Nucleus accumbens (tissue), 56 donors: ENCODE results near the gene MYH15.

Experiments
- DNase-seq, 56 donors: peaks; one replicate each; lab custom pipeline; 2025; lab: John Stamatoyannopoulos, UW

Gene MYH15

DNA sequence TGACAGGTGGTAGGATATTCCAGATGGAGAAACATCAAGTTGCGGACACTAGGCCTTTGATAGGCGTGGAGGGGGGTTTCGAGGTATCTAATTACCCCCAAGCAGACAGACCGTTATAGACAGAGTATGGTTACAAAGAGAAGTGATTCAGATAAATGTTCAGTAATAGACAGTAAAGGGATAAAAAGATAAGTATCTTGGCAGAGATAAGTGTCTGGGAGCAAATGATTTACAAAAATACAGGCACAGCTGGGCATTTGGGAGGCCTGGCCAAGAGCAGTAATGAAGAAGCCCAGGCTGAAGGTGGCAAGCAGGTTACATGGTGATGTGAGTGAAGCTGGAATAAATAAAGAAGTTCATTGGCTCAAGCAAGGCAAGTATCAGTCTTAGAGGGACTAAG lies 659 bp upstream of the MYH15 start:
- DNase-seq = no peak

DNA sequence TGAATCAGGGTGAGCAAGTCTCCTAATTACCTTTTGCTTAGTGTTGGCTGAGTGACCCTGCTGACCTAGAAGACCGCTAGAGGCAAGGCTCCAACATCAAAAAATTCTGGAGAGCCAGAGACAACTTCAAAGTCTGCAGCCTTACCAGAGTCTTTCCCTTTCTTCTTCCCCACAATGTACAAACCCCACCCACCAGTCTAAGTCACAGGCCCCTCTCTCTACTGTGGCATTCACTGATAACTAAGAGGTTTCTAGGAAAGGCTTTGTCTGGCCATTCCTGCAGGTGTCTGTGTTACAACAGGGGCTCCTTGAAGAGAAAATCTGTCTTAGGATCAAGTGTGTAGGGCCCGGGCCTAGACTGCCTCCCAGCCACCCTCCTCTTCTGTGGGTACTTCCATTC lies 525 bp downstream of the MYH15 start:
- no peak for DNase-seq

DNA sequence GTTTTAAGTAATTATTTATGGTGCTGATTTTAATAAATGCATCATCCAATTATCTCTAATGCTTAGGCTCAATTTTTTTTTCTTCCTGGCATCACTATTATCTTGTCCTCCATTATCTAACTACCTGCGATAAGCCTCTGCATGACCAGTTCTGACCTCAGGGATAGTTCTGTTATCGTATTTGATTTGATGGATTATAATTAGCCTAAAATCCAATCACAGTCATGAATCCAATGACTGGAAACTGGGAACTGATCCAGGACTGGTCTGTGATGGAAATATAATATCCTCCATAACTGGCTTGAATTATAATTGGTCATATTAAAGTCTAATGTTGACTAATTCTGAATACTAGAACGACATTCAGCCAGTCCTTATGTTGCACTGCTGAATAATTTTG lies 1.1 kb downstream of the MYH15 start:
- no peak for DNase-seq

DNA sequence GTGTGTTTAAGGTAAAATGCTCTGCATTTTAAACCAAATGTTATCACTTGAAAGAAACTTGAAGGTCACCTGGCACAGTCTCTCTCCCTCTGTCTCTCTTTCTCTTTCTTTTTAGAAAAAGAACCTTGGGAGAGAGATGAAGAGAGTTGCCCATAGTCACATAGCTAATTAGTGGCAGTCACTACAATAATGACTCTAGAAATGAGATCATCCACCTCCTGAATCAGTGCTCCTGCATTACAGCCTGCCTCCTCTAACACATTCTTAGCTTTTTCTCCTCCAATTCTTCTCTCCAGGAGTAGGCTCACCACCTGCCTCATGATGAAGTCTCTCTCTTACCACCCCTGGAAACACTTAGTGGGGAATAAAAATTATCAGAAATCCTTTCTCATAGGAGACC lies 2.5 kb downstream of the MYH15 start:
- DNase-seq = no peak

DNA sequence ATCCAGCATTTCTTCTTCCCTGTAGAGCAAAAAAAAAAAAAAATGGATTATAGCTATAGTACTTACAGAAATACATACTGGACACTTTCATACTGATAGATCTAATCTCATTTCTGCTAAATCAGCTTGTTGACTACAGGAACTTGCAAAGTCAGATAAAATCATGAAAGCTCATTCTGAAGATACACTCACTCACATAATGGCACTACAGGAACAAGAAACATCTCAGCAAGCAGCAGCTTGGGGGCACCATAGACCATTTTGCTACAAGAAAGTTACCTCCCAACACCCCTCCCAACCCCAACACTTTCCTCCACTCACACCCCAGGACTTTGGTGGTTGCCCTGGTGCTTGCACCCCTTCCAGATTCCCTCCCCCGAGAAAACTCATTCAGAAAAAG lies 4.6 kb downstream of the MYH15 start:
- DNase-seq = no peak

DNA sequence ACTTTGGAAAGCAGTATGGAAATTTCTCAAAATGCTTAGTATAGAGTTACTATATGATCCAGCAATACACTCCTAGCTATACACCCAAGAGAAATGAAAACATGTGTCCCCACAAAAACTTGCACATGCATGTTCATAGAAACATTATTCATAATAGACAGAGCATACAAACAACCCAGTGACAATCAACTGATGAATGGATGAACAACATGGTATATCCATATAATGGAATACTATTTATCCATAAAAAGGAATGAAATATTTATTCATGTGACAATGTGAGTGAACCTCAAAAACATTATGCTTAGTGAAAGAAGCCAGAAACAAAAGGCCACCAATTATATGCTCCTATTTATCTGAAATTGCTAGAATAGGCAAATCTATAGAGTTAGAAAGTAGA lies 6.7 kb downstream of the MYH15 start:
- DNase-seq = no peak

DNA sequence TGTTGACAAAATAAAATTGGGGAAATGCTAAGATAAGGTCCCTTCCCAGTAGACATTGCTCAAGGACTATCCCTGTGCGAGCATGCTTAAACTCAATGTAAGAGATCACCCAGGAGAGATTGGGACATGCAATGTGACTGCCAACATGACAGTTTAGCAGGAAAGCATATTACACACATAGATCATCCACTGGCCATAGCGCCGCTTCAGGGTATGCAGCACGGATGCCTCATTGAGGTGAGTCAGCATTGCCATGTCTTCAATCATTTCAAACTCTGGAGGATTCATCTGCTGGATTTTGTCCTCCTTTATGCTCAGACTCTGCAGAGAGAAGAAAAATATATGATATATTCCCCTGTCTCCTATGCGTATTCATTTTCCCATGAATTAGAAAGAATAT lies 8.9 kb downstream of the MYH15 start:
- no peak for DNase-seq

DNA sequence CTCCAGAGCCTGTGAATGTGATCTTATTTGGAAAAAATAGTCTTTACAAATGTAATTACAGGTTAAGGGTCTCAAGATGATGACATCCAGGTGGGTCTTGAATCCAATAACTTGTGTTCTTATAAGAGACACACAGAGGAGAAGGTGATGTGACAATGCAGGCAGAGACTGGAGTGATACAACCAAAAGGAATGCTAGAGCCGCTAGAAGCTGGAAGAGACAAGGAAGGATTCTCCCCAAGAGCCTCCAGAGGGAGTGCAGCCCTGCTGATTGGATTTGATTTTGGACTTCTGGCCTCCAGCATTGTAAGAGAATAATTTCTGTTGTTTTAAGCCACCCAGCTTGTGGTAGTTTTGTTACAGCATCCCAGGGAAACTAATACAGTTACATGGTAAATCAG lies 9.7 kb downstream of the MYH15 start:
- DNase-seq = no peak

DNA sequence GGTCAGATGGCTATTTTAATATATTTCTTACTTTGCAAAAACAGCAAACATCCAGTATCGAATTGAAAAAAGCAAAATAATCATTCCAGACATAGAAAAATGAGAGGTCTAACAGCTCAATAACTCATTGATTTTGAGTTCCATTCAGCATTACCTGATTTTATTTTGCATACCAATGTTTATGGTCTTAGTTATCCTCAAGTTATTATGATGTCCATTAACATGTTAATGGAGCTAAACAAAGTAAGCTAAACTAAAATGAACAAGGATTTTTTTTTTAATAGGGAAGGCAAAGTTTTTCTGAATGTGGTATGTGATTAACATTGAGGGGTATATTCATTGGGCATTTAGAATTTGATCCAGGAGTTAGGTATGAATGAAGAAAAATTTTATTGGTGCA lies 13.1 kb downstream of the MYH15 start:
- no peak for DNase-seq

DNA sequence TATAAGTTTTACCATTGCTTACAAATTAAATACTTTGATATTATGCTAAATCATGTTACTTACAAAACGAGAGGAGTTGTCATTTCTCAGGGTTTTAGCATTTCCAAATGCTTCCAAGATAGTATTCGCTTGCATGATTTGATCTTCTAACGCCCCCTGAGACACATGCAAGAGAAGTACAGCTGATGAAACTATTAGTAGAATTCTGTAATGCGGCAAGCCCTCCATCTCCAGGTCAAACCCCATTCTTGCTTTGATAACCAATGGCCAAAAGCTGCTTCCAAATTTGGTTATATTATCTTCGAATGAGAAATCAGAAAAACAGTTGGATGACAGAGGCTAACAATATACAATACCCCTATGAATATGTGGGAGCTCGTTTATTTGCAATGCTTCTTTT lies 14.7 kb downstream of the MYH15 start:
- DNase-seq = no peak

DNA sequence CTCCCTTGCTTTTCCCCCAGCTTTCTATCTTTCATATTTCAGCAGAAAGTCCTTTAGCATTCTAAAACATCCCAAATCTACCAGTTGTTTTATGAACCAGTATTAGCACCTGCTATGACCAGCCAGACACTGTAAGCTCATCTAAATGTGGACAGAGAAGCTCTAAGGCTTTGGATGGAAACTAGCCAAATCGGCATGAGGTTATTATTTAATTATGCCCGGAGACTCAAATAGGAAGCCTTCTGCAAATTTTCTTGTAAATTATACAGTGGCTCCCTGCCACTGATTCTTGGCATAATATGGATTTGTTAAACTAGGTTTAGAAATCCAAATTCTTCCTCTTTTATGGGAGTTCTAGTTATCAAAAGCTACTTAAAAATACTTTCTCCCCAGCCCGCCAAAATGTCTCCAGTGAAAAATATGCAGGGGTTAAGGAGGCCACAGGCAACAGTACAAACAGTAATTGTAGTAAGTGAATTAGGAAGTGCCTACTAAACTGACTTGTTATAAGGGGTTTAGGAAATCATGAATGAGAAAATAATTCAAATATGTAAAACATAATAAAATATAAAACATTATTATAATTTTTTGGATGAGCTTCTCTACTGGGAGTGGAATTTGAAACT lies 15.4 kb downstream of the MYH15 start:
- DNase-seq = no peak

DNA sequence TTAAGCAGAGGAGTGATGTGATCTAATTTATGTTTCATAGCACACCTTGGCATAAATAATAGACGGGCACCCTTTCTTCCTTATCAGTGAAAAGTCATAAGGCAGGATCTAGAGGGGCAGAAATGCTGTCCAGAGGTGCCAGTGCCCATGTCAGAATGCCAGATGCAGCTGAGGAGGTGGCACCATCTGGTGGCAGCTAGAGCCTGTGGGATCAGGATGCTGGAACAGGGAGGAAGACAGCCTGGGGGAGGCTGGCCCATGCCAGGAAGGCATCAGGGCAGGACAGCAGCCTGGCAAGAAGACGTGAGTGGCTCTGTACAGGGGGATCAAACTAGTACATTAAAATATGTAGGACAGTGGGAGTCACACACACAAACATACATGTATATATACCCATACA lies 16.5 kb downstream of the MYH15 start:
- DNase-seq = peak in 3 of 56 donors; percentile 2 to 17 (median 16)

DNA sequence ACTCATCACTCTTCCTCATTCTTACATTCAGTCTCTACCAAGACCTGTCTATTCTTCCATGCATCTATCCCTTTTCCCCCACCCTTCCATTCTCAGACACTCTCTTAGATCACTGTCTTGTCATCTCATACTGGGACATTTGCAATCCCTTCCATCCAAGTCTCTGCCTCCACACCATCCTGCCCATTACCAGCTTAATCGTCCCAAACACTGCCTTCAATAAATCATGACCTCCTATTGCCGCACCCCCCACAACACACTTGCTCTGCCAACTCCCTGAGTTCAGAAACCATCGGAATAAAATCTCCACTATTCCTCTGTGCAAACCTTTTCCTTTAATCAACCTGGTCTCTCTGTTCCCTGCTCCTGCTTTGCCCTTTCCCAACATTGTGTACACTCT lies 18.9 kb downstream of the MYH15 start:
- DNase-seq = no peak

DNA sequence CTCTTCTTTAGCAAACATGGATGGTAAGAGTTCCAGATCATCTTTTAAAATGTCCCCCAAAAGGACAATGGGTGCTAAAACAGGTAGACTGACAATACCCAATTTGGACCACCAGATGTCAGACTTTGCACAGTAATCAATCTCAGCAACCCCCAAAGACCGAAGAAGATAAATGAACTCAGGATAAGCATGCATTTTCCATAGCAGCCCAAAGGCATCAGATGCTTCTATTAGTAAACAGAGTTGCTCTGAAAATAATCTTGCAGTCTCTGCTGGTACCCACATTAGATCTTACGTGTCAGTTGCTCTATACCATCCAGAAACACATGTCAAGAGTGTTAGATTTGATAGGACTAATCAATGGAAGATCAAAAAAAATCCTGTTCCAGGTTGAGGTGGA lies 20.6 kb downstream of the MYH15 start:
- peak in 22 of 56 donors; percentile 2 to 52 (median 11) for DNase-seq

DNA sequence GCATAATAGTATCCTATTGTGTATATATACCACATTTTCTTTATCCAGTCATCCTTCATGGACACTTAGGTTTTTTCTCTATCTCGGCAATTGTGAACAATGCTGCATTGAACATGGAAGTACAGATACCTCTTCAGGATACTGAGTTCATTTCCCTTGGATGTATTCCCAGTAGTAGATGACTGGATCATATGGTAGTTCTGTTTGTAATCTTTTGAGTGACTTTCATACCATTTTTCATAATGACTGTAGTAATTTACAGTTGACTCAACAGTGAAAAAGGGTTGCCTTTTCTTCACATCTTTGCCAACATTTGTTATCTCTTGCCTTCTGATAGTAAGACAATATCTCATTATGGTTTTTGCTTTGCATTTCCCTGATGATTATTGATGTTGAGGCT lies 21.8 kb downstream of the MYH15 start:
- DNase-seq = no peak

DNA sequence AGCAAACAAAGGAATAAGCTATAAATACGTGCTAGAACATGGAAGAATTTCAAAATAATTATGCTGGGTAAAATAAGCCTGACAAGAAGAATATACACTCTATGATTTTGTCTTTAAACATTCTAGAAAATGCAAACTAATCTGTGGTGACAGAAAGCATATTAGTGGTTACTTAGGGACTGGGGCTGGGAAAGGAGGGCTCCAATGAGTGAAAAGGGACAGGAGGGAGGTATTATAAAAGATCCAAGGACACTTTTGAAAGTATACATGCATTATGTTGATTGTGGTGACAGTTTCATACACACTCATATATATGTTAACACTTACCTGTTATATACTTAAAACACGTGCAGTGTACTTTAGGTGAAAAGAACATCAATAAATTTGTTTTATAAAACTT lies 23.0 kb downstream of the MYH15 start:
- DNase-seq = no peak

DNA sequence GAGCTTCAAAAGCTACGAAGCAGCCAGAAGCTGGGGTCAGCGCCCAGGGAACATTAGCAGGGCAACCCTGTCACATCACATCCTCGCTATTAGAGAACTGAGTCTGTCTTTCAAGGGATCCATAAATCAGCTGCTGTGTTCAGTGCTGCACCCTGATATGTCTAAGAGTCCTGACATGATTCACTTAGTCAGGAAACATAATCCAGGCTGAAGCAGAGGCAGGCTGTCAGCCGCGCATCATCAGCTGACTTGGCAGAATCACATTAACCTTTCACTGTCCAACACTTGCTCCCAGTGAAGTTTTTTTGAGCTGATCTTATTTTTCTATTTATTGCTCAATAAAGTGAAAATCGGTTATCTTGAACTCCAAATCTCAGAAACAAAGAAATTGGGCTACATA lies 23.5 kb downstream of the MYH15 start:
- peak in 46 of 56 donors; percentile 6 to 69 (median 35) for DNase-seq

DNA sequence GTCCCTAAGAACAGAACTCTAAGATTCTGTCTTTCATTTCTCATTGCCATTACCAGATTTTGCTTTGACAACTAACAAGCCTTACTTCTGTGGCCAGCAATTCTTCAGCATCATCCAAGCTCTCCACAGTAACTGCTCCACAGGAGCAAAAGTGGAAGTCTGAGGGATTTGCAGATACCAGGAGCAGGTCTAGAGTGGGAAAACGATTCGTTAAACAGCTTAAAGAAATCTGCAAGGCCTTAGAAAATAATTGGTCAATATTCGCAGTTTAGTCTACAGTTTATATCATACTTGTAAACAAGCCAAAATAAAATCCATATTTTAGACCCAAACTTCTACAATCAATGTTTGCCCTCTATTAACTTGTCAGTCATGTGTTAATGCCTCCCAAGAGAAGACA lies 24.1 kb downstream of the MYH15 start:
- DNase-seq = no peak

DNA sequence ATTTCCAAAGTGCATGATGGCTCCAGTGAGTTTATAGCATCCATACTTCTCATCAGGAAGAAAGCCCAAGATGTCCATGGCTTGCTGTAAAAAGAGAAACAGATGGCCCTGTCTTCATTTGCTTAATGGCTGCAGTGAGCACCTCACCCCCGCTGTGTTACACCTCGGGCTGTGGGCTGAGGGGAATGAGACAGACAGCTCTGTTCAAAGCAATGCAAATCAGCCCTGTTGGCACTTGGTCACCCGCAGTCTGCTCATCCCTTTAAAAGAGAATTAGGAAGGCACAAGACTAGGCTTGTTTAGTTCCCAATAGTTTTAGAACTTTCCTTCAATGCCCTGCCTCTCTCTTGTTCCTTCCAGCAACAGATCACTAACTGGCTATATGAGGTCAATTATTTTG lies 25.2 kb downstream of the MYH15 start:
- no peak for DNase-seq

DNA sequence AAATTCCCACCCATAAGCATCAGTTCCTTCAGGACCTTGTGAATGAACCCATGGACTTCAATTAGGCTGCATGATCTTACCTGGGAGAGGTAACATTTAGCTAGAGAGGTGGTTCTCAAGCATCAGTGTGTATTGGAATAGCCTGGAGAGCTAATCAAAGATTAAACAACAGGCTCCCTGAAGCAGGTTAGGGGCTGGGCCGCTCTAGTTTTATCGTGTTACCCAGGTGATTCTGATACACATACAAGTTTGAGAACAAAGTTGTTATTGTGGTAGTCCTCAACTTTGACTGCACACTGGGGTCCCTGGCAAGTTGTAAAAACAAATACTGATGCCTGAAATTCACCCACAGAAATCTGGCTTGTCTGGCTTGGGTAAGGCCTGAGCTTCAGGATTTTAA lies 31.2 kb downstream of the MYH15 start:
- DNase-seq = no peak

DNA sequence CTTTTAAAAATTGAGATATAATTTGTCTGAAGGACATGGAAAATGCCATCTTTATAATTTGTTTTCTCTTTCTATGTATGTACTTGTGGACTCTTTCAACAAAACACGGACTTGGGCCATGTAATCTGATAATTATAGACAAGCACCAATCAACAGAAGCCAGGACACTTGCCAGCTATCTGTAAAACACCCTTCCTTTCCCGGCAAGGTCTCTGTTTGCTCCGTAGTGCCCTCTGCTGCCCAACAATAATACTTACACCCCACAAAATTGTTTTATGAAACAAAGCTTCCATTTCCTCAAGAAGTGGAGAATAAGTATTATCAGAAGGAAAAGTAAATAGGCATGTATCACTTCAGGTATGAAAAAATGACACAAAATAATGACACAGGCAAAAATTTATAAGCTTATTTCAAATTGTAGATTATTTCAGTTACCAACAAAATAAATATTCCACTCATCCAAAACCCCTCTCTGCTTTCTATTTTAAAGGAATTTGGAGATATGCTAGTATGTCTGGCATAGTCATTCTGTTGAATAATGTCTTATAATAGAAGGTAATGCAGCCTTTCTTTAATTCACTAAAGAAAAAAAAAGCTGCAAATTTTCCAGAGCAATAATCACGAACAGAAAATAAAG lies 32.8 kb downstream of the MYH15 start:
- peak in 25 of 56 donors; percentile 3 to 71 (median 24) for DNase-seq

DNA sequence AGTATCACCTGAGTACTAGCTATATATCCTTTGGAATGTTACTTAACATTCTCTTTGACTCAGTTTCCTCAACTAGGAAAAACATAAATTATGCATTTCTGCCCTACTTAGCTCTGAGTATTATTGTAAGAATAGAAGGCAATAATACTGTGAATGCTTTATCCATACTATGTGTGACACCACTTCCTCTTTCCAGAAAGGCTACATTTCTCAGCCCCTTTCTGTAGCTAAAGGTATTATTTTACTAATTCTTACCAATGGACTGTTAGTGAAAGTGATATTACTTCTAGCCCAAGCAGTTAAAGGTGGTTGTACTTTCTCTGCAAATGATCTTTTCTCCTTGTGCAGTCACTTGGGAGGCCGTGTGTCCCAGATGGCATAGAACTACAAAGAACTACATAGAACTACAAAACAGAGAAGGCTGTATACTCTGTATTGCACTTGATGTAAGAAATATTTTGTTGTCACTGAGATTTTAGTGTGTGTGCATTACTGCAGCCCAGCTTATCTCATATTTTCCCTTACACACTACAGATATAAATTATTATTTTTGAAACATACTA lies 35.1 kb downstream of the MYH15 start:
- DNase-seq = peak in 1 of 56 donors; percentile 4
